Measurements from ENCODE around the gene SH3BP5.
A peak's percentile ranks its signal among the peaks of the same experiment; 100 is the strongest.

The SH3BP5 gene

GRCh38 chr3:15325228-15325627 is 7.2 kb downstream of the SH3BP5 start:
- DNase-seq (ENCODE audit: low read depth in 2 of 2), result no peak

GRCh38 chr3:15324379-15324808 is 8.0 kb downstream of the SH3BP5 start:
- DNase-seq (ENCODE audit: low read depth in 2 of 2), result no peak

- no peak for DNase-seq (ENCODE audit: low read depth in 2 of 2)
These were observed 9.3 kb downstream of the SH3BP5 start for GRCh38 chr3:15323063-15323462.

- no peak for DNase-seq (ENCODE audit: low read depth in 2 of 2)
These were observed 11.0 kb downstream of the SH3BP5 start for GRCh38 chr3:15321349-15321748.

- no peak for DNase-seq (ENCODE audit: low read depth in 2 of 2)
These were observed 12.8 kb downstream of the SH3BP5 start for GRCh38 chr3:15319575-15319974.

GRCh38 chr3:15319136-15319535 is 13.2 kb downstream of the SH3BP5 start:
- no peak for DNase-seq (ENCODE audit: low read depth in 2 of 2)

GRCh38 chr3:15318661-15319060 is 13.7 kb downstream of the SH3BP5 start:
- DNase-seq (ENCODE audit: low read depth in 2 of 2), result no peak

- no peak for DNase-seq (ENCODE audit: low read depth in 2 of 2)
These were observed 15.4 kb downstream of the SH3BP5 start for GRCh38 chr3:15316998-15317435.

GRCh38 chr3:15315003-15315402 is 17.4 kb downstream of the SH3BP5 start:
- DNase-seq (ENCODE audit: low read depth in 2 of 2), result no peak

- DNase-seq (ENCODE audit: low read depth in 2 of 2), result no peak
These were observed 18.1 kb downstream of the SH3BP5 start for GRCh38 chr3:15314276-15314675.

GRCh38 chr3:15313461-15313860 is 18.9 kb downstream of the SH3BP5 start:
- peak in 1 of 2 donors; percentile 7 for DNase-seq (ENCODE audit: low read depth in 2 of 2)

GRCh38 chr3:15312550-15312949 is 19.8 kb downstream of the SH3BP5 start:
- DNase-seq (ENCODE audit: low read depth in 2 of 2), result no peak

- peak; percentile 38 to 58 for DNase-seq (ENCODE audit: low read depth in 2 of 2)
These were observed 21.7 kb downstream of the SH3BP5 start for GRCh38 chr3:15310491-15311370.

GRCh38 chr3:15309662-15310335 is 22.6 kb downstream of the SH3BP5 start:
- peak; percentile 23 to 65 for DNase-seq (ENCODE audit: low read depth in 2 of 2)

- no peak for DNase-seq (ENCODE audit: low read depth in 2 of 2)
These were observed 24.8 kb downstream of the SH3BP5 start for GRCh38 chr3:15307580-15307979.

GRCh38 chr3:15306979-15307359 is 25.4 kb downstream of the SH3BP5 start:
- DNase-seq (ENCODE audit: low read depth in 2 of 2), result no peak

GRCh38 chr3:15305359-15305844 is 27.0 kb downstream of the SH3BP5 start:
- DNase-seq (ENCODE audit: low read depth in 2 of 2), result no peak

- DNase-seq (ENCODE audit: low read depth in 2 of 2), result no peak
These were observed 28.7 kb downstream of the SH3BP5 start for GRCh38 chr3:15303728-15304127.

GRCh38 chr3:15303216-15303615 is 29.2 kb downstream of the SH3BP5 start:
- no peak for DNase-seq (ENCODE audit: low read depth in 2 of 2)

GRCh38 chr3:15301761-15302160 is 30.6 kb downstream of the SH3BP5 start:
- no peak for DNase-seq (ENCODE audit: low read depth in 2 of 2)

GRCh38 chr3:15300323-15301078 is 31.9 kb downstream of the SH3BP5 start:
- DNase-seq (ENCODE audit: low read depth in 2 of 2), result no peak

GRCh38 chr3:15299036-15299435 is 33.4 kb downstream of the SH3BP5 start:
- no peak for DNase-seq (ENCODE audit: low read depth in 2 of 2)

All from stimulated activated CD8-positive, alpha-beta memory T cell treated with anti-CD3 and anti-CD28 coated beads, Interleukin-15, amount 100 ng/mL, for 48 hours (primary cell).